ENCODE results near the gene MYH7. TPM values are rescaled to one million over a fixed set of nuclear protein-coding genes. Genes with fewer than 3 reads are reported as not detected.
"Not testable (repeated sequence)": the region's sequence is repeated elsewhere in the genome, so short reads cannot be mapped to it uniquely, and the experiment has no call there.

Gene MYH7
- total RNA-seq, 6 experiments from 2014 or later: 0.30 to 5.6 (median 0.60) TPM

- DNase-seq (no peak), ATAC-seq (no peak)
- H3K27me3 ChIP-seq: no peaks in the 10 kb centered on the region
- TF ChIP-seq, protein P1, sequence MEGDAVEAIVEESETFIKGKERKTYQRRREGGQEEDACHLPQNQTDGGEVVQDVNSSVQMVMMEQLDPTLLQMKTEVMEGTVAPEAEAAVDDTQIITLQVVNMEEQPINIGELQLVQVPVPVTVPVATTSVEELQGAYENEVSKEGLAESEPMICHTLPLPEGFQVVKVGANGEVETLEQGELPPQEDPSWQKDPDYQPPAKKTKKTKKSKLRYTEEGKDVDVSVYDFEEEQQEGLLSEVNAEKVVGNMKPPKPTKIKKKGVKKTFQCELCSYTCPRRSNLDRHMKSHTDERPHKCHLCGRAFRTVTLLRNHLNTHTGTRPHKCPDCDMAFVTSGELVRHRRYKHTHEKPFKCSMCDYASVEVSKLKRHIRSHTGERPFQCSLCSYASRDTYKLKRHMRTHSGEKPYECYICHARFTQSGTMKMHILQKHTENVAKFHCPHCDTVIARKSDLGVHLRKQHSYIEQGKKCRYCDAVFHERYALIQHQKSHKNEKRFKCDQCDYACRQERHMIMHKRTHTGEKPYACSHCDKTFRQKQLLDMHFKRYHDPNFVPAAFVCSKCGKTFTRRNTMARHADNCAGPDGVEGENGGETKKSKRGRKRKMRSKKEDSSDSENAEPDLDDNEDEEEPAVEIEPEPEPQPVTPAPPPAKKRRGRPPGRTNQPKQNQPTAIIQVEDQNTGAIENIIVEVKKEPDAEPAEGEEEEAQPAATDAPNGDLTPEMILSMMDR (IDR thresholded peaks at IDR 0.05): no peak
- no peak for TF ChIP-seq POLR2A (IDR thresholded peaks at IDR 0.05)
- no peaks in the 10 kb centered on the region for H3K4me1 ChIP-seq
- no peaks in the 10 kb centered on the region for H3K9me3 ChIP-seq
- no peak overlapping the region for H3K4me3 ChIP-seq
- intact Hi-C loops (cut with DNase I): no loop called here
- H3K27ac ChIP-seq: no peak overlapping the region
- H3K36me3 ChIP-seq: no peaks in the 10 kb centered on the region
Measured at GRCh38 chr14:23421594-23421993, 13.9 kb downstream of the MYH7 start.

- intact Hi-C loops (cut with DNase I); H3K9me3 ChIP-seq; H3K36me3 ChIP-seq; H3K4me3 ChIP-seq; H3K27ac ChIP-seq; DNase-seq; H3K4me1 ChIP-seq; H3K27me3 ChIP-seq; ATAC-seq: not testable (repeated sequence)
- WGBS (ENCODE audit: insufficient coverage, low coverage, low lambda C conversion rate, missing lambda C conversion rate): 50% methylated on average over 1 of the region's 17 CpGs
Measured at GRCh38 chr14:23419646-23420045, 15.8 kb downstream of the MYH7 start.

DNA sequence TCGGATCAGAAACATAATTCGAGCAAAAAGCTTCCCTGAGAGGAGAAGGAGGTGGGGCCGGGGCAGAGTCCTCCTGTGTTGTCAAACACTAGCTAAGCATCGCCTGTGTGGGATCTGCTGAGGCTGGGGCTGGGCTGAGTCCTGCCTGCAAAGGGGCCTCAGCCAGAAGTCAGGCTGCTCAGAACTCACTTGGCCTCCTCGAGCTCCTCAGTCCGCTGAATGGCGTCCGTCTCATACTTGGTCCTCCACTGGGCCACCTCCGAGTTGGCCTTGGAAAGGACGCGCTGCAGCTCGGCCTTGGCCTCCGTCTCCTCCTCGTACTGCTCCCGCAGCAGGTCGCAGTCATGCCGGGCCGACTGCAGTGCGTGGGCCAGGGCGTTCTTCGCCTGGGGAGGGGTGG is 17.4 kb downstream of the MYH7 start:
- Histone ChIP-seq H3K27me3 (no peaks in the 10 kb centered on the region), H3K27ac (no peak overlapping the region), H3K9me3 (no peaks in the 10 kb centered on the region), H3K36me3 (no peaks in the 10 kb centered on the region), H3K4me3 (no peak overlapping the region), H3K4me1 (no peaks in the 10 kb centered on the region)
- ATAC-seq (no peak), DNase-seq (no peak)
- 15% methylated on average over 4 of the region's 21 CpGs for WGBS (ENCODE audit: insufficient coverage, low coverage, low lambda C conversion rate, missing lambda C conversion rate)
- intact Hi-C loops (cut with DNase I): no loop called here
- TF ChIP-seq, protein P1 (IDR thresholded peaks at IDR 0.05): no peak
- no peak for TF ChIP-seq POLR2A (IDR thresholded peaks at IDR 0.05)

- H3K4me1 ChIP-seq; H3K27ac ChIP-seq; DNase-seq; H3K36me3 ChIP-seq; H3K4me3 ChIP-seq; ATAC-seq; H3K27me3 ChIP-seq; H3K9me3 ChIP-seq; intact Hi-C loops (cut with DNase I): not testable (repeated sequence)
- WGBS (ENCODE audit: insufficient coverage, low coverage, low lambda C conversion rate, missing lambda C conversion rate): 74% methylated on average over 8 of the region's 12 CpGs
Measured at GRCh38 chr14:23417269-23417668, 18.2 kb downstream of the MYH7 start.

- intact Hi-C loops (cut with DNase I): no loop called here
- no peak for ATAC-seq
- Histone ChIP-seq H3K27me3 (no peaks in the 10 kb centered on the region), H3K36me3 (no peaks in the 10 kb centered on the region), H3K4me3 (no peak overlapping the region), H3K27ac (no peak overlapping the region), H3K9me3 (no peaks in the 10 kb centered on the region), H3K4me1 (no peaks in the 10 kb centered on the region)
- 76% methylated on average over 4 of the region's 11 CpGs for WGBS (ENCODE audit: insufficient coverage, low coverage, low lambda C conversion rate, missing lambda C conversion rate)
- DNase-seq: no peak
- TF ChIP-seq, protein P1 (IDR thresholded peaks at IDR 0.05): no peak
- TF ChIP-seq POLR2A (IDR thresholded peaks at IDR 0.05): no peak
Measured at GRCh38 chr14:23416801-23417200, 18.7 kb downstream of the MYH7 start.
